ENCODE results near the gene MBNL3. TPM values are rescaled to one million over a fixed set of nuclear protein-coding genes. Genes with fewer than 3 reads are reported as not detected.

MBNL3 gene
- total RNA-seq, 1 experiment from 2014 or later = 2.6 TPM

- no peak for DNase-seq
- Histone ChIP-seq H3K27me3 (ENCODE audit: insufficient read depth, low read length) (peaks cover 2% of the 10 kb centered on the region; the same call in 1 of the 2 replicates), H3T11ph (ENCODE audit: low read length) (no peak overlapping the region), H4K5ac (ENCODE audit: insufficient read length, low read depth, low read length) (no peak overlapping the region), H3K27ac (ENCODE audit: insufficient read length, low read depth, low read length) (no peak overlapping the region), H2BK20ac (ENCODE audit: low read depth, low read length, poor library complexity, severe bottlenecking) (no peak overlapping the region), H2AK5ac (ENCODE audit: insufficient read length, low read length) (no peak overlapping the region), H4K8ac (replicated peaks; ENCODE audit: insufficient read length, low read depth, low read length) (no peak overlapping the region), H2AFZ (ENCODE audit: low read length) (no peak overlapping the region), H3K79me1 (ENCODE audit: insufficient read depth, low read depth, low read length, poor library complexity, severe bottlenecking) (no peaks in the 10 kb centered on the region), H4K91ac (ENCODE audit: insufficient read length, low read depth, low read length) (no peak overlapping the region), H3K4me2 (ENCODE audit: insufficient read depth, insufficient read length, low read length) (no peak overlapping the region), H2BK15ac (ENCODE audit: low read depth, low read length) (no peak overlapping the region), H3K4ac (ENCODE audit: low read depth, low read length) (no peak overlapping the region), H2BK12ac (ENCODE audit: insufficient read length, low read depth, low read length) (no peak overlapping the region), H3K18ac (ENCODE audit: insufficient read length, low read depth, low read length) (no peak overlapping the region), H3K23ac (ENCODE audit: insufficient read length, low read depth, low read length) (no peak overlapping the region), H2BK5ac (ENCODE audit: insufficient read length, low read length) (no peak overlapping the region), H2BK120ac (ENCODE audit: low read depth, low read length, poor library complexity, severe bottlenecking) (no peak overlapping the region), H3K9me3 (ENCODE audit: control insufficient read depth, low read depth, low read length) (no peaks in the 10 kb centered on the region), H3K79me2 (ENCODE audit: insufficient read depth, low read length) (no peaks in the 10 kb centered on the region), H3K56ac (ENCODE audit: insufficient read length, low read depth, low read length) (no peak overlapping the region), H3K9ac (ENCODE audit: extremely low read depth, insufficient read length, low read length) (no peak overlapping the region), H4K20me1 (ENCODE audit: control insufficient read depth, insufficient read depth, insufficient read length) (no peaks in the 10 kb centered on the region), H3K14ac (ENCODE audit: insufficient read depth, low read length) (no peak overlapping the region), H3K4me1 (ENCODE audit: insufficient read depth, low read length) (peaks cover 15% of the 10 kb centered on the region), H3K23me2 (ENCODE audit: insufficient read length, low read depth, low read length, poor library complexity, severe bottlenecking) (no peaks in the 10 kb centered on the region)
- Mint-ChIP-seq H3K36me3 (ENCODE audit: insufficient read depth in 1 of 3, low read depth in 3 of 3) (peaks cover 0 to 5% (median 0%) of the 10 kb centered on the region in 3 experiments; a peak in 2 of 7 replicates), H3K27me3 (ENCODE audit: low read depth) (peaks cover 14% of the 10 kb centered on the region), H3K4me1 (peaks cover 35 to 46% of the 10 kb centered on the region in 2 experiments), H3K9me3 (no peaks in the 10 kb centered on the region), H3K4me3 (no peak overlapping the region), H3K27ac (no peak overlapping the region)
- TF ChIP-seq CTCF (conservative IDR thresholded peaks at IDR 0.05) = no peak
- WGBS (ENCODE audit: extremely low coverage, insufficient read length, low lambda C conversion rate) = no CpG with 5 or more reads among the region's 9 CpGs
Measured at GRCh38 chrX:132406106-132406505, 82.7 kb downstream of the MBNL3 start.
